ENCODE measurements around the gene CTNNBIP1. TPM values are rescaled to one million over a fixed set of nuclear protein-coding genes. Genes with fewer than 3 reads are reported as not detected.

CTNNBIP1 gene
- total RNA-seq, 1 experiment from 2014 or later: 58.9 TPM

GRCh38 chr1:9847269-9847668 lies 62.8 kb downstream of the CTNNBIP1 start:
- H3K9me3 ChIP-seq (ENCODE audit: insufficient read depth, low read depth): no peaks in the 10 kb centered on the region
- no peak overlapping the region for H3K27ac ChIP-seq
- H4K20me1 ChIP-seq (ENCODE audit: insufficient read depth): no peaks in the 10 kb centered on the region
- no peak overlapping the region for H3K4me2 ChIP-seq
- H3K36me3 ChIP-seq (ENCODE audit: low read depth): no peaks in the 10 kb centered on the region
- H2AFZ ChIP-seq: no peak overlapping the region
- ChIA-PET CTCF (no interaction called here), POLR2A (ENCODE audit: unreplicated experiment) (no interaction called here)
- H3K79me2 ChIP-seq (ENCODE audit: low read depth): no peaks in the 10 kb centered on the region
- no TSS peak for BruUV-seq (replicated peaks)
- H3F3A ChIP-seq (ENCODE audit: insufficient read depth, low read depth): no peaks in the 10 kb centered on the region
- no peak for TF ChIP-seq EZH2 (IDR thresholded peaks at IDR 0.05; ENCODE audit: low read depth)
- TF ChIP-seq, protein P1, sequence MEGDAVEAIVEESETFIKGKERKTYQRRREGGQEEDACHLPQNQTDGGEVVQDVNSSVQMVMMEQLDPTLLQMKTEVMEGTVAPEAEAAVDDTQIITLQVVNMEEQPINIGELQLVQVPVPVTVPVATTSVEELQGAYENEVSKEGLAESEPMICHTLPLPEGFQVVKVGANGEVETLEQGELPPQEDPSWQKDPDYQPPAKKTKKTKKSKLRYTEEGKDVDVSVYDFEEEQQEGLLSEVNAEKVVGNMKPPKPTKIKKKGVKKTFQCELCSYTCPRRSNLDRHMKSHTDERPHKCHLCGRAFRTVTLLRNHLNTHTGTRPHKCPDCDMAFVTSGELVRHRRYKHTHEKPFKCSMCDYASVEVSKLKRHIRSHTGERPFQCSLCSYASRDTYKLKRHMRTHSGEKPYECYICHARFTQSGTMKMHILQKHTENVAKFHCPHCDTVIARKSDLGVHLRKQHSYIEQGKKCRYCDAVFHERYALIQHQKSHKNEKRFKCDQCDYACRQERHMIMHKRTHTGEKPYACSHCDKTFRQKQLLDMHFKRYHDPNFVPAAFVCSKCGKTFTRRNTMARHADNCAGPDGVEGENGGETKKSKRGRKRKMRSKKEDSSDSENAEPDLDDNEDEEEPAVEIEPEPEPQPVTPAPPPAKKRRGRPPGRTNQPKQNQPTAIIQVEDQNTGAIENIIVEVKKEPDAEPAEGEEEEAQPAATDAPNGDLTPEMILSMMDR (conservative IDR thresholded peaks at IDR 0.05): no peak
- no peak for DNase-seq
- H3K4me1 ChIP-seq (replicated peaks; ENCODE audit: insufficient read depth): peaks cover 16% of the 10 kb centered on the region
- H3K27me3 ChIP-seq (ENCODE audit: insufficient read depth, low read depth): no peaks in the 10 kb centered on the region
- H3K9me2 ChIP-seq (ENCODE audit: insufficient read depth): no peaks in the 10 kb centered on the region
- intact Hi-C loops (cut with micrococcal nuclease; ENCODE audit: unreplicated experiment): no loop called here
- H3K4me3 ChIP-seq: no peak overlapping the region

DNA sequence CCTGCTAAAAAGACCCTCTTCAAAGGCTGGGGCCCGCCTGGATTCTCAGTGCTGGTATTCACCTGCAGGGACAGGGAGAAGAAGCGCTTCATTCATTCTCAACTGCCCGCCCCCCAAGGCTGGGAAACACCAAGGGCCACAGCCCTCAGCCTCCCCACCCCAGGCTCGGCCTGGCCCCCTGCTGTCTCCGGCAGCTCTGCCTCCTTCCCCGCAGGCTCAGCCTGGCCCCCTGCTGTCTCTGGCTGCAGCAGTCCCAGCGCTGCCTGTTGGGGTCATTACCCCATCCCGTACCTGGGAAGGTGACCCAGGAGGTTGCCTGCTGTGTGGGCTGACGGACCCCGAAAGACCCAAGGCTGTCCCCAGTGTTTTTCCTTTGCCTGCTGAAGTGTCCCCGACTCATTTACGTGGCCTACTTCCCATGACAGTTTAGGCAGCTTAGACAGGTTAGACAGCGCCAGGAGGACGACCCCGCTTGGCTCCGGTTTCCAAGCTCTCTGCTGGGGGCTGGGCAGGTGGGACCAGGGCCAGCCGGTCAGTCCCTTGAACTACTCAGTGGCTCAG lies 63.4 kb downstream of the CTNNBIP1 start:
- no peak overlapping the region for H3K4me3 ChIP-seq
- H3K9me2 ChIP-seq (ENCODE audit: insufficient read depth): no peaks in the 10 kb centered on the region
- H3F3A ChIP-seq (ENCODE audit: insufficient read depth, low read depth): no peaks in the 10 kb centered on the region
- no peak overlapping the region for H3K27ac ChIP-seq
- POLR2A ChIA-PET (ENCODE audit: unreplicated experiment): no interaction called here
- TF ChIP-seq EZH2 (IDR thresholded peaks at IDR 0.05; ENCODE audit: low read depth): no peak
- TF ChIP-seq, protein P1 (conservative IDR thresholded peaks at IDR 0.05): no peak
- H3K79me2 ChIP-seq (ENCODE audit: low read depth): no peaks in the 10 kb centered on the region
- no peaks in the 10 kb centered on the region for H4K20me1 ChIP-seq (ENCODE audit: insufficient read depth)
- no peaks in the 10 kb centered on the region for H3K36me3 ChIP-seq (ENCODE audit: low read depth)
- H2AFZ ChIP-seq: no peak overlapping the region
- H3K27me3 ChIP-seq (ENCODE audit: insufficient read depth, low read depth): no peaks in the 10 kb centered on the region
- H3K4me2 ChIP-seq: no peak overlapping the region
- intact Hi-C loops (cut with micrococcal nuclease; ENCODE audit: unreplicated experiment): no loop called here
- no TSS peak for BruUV-seq (replicated peaks)
- no peak for DNase-seq
- peaks cover 16% of the 10 kb centered on the region for H3K4me1 ChIP-seq (replicated peaks; ENCODE audit: insufficient read depth)
- CTCF ChIA-PET: no interaction called here
- H3K9me3 ChIP-seq (ENCODE audit: insufficient read depth, low read depth): no peaks in the 10 kb centered on the region

GRCh38 chr1:9845914-9846313 lies 64.2 kb downstream of the CTNNBIP1 start:
- DNase-seq: no peak
- Histone ChIP-seq H3F3A (ENCODE audit: insufficient read depth, low read depth) (no peaks in the 10 kb centered on the region), H3K9me2 (ENCODE audit: insufficient read depth) (no peaks in the 10 kb centered on the region), H3K36me3 (ENCODE audit: low read depth) (no peaks in the 10 kb centered on the region), H3K4me2 (no peak overlapping the region), H3K27me3 (ENCODE audit: insufficient read depth, low read depth) (no peaks in the 10 kb centered on the region), H3K9me3 (ENCODE audit: insufficient read depth, low read depth) (no peaks in the 10 kb centered on the region), H4K20me1 (ENCODE audit: insufficient read depth) (no peaks in the 10 kb centered on the region), H3K79me2 (ENCODE audit: low read depth) (no peaks in the 10 kb centered on the region), H3K4me3 (no peak overlapping the region), H3K27ac (no peak overlapping the region), H2AFZ (no peak overlapping the region), H3K4me1 (replicated peaks; ENCODE audit: insufficient read depth) (peaks cover 16% of the 10 kb centered on the region)
- no peak for TF ChIP-seq EZH2 (IDR thresholded peaks at IDR 0.05; ENCODE audit: low read depth)
- TF ChIP-seq, protein P1 (conservative IDR thresholded peaks at IDR 0.05): no peak
- intact Hi-C loops (cut with micrococcal nuclease; ENCODE audit: unreplicated experiment): no loop called here
- POLR2A ChIA-PET (ENCODE audit: unreplicated experiment): no interaction called here
- TSS peak; percentile 18 for BruUV-seq (replicated peaks)
- CTCF ChIA-PET: no interaction called here

Data from PC-9 (cell line).